Measurements from ENCODE around the gene PPP1R3A.

DNA sequence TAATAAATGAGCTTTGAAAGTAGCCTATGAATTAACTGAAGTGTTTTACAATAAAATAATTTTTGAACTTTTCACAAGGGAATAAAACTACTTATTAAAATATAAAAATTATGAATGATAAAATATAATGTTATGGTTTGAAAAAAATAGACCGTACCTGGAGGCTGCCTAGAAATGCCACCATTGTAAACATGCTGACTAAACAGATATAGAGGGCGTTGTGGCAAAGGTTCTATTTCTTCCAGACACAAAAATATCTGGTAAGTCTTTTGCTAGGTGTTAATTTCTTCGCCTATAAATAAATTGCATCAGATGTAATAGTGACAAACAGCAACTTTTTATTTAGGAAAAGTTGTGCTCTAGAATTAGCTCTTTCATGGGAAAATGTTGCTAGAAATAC is 11.2 kb downstream of the PPP1R3A start:
- TF ChIP-seq POLR2AphosphoS5 (IDR thresholded peaks at IDR 0.05; ENCODE audit: low read depth, low read length) (no peak), POLR2A (IDR thresholded peaks at IDR 0.05; ENCODE audit: low read depth, low read length) (no peak), TAF1 (IDR thresholded peaks at IDR 0.05; ENCODE audit: low read depth, low read length) (no peak), SPI1 (IDR thresholded peaks at IDR 0.05; ENCODE audit: low read depth, low read length) (no peak), POU2F2 (IDR thresholded peaks at IDR 0.05; ENCODE audit: low read depth, low read length) (no peak)

All from GM12891 (cell line).